SH-SY5Y (cell line): ENCODE results near the gene CCNF.

Source experiments
- GATA2 ChIP-seq: IDR thresholded peaks from 2 replicates; pipeline ENCODE4 v1.6.1; 2011; ENCODE audit warnings: mild to moderate bottlenecking, low read depth, low read length
- GATA3 ChIP-seq: IDR thresholded peaks from 2 replicates; pipeline ENCODE4 v1.6.1; 2011; ENCODE audit warnings: low read depth, mild to moderate bottlenecking, low read length, moderate library complexity

Gene CCNF

DNA sequence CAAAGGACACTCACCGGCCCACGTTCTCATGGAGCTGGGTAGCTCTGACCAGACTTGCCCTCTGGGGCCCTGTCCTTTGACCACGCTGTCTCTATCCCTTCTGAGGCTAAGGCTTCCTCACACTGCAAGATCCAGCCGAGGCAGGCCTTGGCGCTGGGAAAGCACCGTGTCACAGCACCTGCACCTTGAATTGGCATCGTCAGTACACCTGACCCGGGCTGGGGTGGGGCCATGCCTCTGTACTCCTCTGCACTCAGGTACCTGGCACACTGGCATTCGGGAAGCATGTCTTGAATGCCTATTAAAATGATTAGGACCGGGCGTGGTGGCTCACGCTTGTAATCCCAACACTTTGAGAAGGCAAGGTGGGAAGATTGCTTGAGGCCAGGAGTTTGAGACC lies 51.7 kb downstream of the CCNF start:
- TF ChIP-seq GATA3 = no peak
- no peak for TF ChIP-seq GATA2

GRCh38 chr16:2481676-2482075 lies 52.4 kb downstream of the CCNF start:
- TF ChIP-seq GATA2 (no peak), GATA3 (no peak)

GRCh38 chr16:2482249-2482648 lies 53.0 kb downstream of the CCNF start:
- TF ChIP-seq GATA2 (no peak), GATA3 (no peak)

DNA sequence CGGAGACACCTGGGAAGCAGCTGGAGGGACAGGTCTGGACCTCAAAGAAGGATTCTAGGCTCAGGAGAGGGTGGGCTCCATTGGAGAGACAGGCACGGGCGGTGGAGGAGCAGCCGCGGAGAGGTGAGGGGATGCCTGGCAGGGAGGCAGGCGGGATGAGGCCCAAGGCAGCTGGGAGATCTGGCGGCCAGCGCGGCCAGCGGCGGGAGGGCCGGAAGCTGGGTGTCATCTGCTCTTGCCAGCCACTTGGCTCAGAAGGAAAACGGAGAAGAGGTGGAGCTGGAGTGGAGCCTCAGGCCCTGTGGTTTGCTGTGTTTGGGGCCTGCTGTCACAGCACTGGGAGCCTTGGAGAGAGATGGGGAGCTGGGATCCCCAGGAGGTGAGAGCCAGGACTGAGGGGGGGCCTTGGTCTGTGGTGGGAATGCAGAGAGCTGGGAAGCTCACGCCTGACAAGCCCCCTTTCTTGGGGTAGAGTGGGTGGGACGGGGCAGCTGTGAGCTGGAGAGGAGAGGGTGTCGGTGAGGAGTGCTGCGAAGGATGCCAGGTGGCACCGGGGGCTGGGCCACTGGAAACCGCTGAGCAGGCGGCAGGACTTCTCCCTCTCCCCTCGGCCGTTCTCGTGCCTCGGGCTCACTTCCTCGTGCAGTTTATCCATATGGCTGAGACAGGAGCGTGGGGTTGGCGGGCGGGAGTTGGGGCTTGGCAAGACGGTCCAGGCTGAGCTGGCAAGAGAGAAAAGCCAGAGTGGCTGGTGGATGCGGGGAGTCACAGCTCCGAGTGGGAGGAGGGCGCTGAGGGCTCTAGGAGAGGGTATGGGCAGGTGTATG lies 53.7 kb downstream of the CCNF start:
- no peak for TF ChIP-seq GATA2
- no peak for TF ChIP-seq GATA3

DNA sequence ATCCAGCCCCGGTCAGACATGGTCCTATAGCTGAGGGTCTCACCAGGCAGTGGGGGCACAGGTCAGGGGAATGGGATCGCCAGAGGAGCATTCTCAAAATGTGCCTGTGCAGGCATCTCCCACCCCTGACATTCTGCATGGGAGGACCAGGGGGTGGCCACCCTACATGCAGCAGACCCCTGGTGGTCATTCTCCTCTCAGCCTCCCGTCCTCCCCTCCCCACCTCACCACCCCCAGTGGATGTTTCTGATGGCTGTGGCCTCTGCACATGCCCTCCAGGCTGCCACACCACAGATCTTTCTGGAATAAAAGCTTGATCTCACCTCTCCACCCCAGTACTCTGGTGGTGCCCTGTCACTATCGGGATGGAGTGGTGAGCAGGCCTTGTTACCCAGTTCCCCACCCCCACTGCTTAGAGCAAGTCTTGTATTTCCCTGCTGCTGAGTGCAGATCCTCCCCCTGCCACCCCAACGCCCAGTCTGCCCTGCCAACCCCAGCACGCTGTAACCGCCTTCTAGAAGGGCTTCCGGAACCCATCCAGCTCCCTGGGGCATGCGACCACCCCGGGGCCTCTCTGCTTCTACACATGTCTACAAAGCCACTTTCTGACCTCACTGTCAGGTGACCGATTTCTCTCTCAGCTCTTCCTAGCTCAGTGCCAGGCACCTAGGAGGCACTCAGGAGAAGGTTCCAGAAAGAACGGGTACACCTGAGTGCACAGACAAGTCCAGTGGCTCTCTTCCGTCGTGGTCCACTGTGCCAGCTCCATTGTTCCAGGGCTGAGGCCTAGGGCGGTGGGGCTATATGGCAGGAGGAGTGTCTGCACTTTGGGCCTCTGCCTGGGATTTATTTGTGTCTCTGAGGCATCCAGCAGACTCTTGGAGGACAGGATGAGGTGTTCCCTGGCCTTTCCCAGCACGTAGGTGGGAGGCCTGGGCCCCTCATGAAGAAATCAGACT lies 55.0 kb downstream of the CCNF start:
- TF ChIP-seq GATA3 = no peak
- no peak for TF ChIP-seq GATA2

- TF ChIP-seq GATA3 (no peak), GATA2 (no peak)
These were observed 55.8 kb downstream of the CCNF start for GRCh38 chr16:2484898-2485508.

GRCh38 chr16:2485811-2486507 lies 56.7 kb downstream of the CCNF start:
- no peak for TF ChIP-seq GATA3
- TF ChIP-seq GATA2 = no peak

GRCh38 chr16:2486645-2487516 lies 57.6 kb downstream of the CCNF start:
- TF ChIP-seq GATA3 (no peak), GATA2 (no peak)

DNA sequence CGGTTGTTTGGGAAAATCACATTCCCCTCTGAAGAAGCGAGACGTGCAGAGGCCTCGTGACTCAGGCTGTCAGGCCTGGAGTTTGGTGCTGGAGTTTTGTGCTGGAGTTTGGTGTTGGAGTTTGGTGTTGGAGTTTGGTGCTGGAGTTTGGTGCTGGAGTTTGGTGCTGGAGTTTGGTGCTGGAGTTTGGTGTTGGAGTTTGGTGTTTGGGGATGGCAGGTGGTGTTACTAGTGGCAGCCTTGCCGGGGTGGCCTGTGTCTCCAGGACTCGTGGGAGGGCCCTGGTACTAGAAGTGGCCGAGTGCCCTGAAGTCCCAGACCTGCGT lies 58.2 kb downstream of the CCNF start:
- TF ChIP-seq GATA3 = no peak
- no peak for TF ChIP-seq GATA2

DNA sequence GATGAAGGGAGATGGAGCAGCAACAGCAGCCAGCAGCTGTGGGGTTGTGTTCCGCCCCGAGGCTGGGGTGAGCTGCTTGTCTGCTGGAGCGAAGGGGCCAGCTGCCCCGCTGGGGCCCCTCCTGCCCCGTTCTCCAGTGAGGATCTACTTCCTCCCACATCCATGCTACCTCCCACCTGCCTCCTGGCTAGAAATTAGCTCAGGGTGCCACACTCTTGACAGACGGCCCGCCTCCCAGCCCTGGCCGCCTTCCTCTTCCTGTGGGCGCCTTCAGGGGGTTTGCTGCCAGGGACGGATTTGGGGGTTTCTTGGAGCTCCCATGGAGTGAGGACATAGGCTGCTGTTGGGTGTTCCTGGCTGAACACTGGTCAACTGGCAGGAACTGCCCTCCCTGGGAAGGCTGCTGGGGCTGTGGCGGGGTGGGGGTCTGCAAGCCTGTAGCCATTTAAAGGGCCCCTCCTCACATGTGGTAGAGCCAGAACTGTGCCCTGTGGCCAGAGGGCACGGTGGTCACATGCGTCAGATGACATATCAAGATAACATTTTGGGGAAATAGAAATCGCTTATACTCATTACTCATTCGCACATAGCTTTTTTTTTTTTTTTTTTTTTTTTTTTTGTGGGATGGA lies 58.8 kb downstream of the CCNF start:
- TF ChIP-seq GATA3 (no peak), GATA2 (peak; percentile 49)

DNA sequence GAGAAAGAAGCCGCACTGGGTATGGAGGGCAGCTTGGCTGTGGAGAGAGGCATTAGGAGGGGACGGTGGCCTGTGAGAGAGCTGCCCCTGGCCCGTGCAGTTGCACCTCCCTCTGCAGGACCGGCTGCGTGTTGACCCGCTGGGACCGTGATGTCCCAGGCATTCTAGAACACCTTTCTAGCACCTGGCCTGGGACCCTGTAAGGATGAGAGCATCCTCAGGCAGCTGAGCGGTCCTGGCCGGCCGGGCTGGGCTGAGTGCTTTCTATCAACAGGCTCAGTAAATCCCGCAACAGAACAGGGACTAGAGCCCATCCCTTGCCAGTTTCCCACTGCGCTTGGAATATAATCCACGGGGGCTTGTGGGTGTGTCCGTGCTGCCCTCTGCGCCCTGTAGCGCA lies 60.3 kb downstream of the CCNF start:
- no peak for TF ChIP-seq GATA2
- TF ChIP-seq GATA3 = no peak

DNA sequence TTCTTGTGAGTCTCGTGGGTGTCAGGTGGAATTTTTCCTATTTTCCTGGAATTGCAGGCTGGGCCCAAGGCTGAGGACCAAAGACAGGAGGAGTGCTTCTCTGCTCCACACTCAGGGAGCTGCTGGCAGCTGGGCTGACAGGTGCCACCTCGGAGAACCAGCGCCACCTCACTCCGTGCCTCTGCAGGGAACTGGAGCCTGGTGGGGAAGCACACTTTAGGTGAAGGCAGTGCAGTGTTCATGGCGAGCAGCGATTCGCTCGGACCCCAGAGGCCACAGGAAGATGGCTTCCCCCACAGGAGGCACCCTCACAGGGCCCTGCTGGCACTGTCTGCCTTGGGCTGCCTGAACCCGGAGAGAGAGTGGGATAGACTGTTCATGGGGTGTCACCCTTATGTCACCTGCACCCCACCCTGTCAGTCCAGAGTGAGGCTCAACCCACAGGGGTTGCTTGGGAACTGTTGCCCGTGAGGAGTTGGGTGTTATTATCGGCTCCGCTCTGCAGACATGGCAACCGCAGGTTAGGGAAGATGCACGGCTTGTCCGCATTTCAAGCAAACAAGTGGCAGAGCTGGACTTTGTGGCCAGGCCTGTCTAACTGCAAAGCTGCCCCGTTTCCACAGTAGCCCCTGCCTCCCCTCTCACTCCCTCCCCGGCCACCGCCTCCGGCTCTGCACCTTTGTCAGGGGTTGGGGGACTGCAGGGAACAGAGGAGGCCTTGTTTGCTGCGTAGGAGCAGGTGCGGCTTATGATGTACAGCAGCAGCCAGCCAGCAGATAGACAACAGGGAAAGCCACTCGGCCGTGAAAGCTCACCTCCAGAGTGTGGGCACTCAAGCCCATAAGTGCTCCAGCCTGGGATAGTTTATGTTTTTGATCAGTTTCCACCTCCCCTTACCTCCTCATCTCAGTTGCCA lies 61.2 kb downstream of the CCNF start:
- TF ChIP-seq GATA2 (no peak), GATA3 (no peak)

- TF ChIP-seq GATA3 = no peak
- no peak for TF ChIP-seq GATA2
These were observed 63.0 kb downstream of the CCNF start for GRCh38 chr16:2492292-2492691.

- no peak for TF ChIP-seq GATA2
- TF ChIP-seq GATA3 = no peak
These were observed 64.4 kb downstream of the CCNF start for GRCh38 chr16:2493605-2494004.
